Gastroesophageal sphincter (tissue), 3 donors: ENCODE measurements around the gene TRMU.

Experiments
- POLR2A ChIP-seq, 2 donors: fragments of 450-650 bp; IDR thresholded peaks; one replicate each; pipeline ENCODE4 v1.6.1; 2017; ENCODE audit warnings: antibody characterized with exemption in 2 of 2, mild to moderate bottlenecking in 2 of 2, moderate library complexity in 1 of 2
- POLR2AphosphoS5 ChIP-seq: sonication (generic); formaldehyde crosslinking; IDR thresholded peaks from one replicate; pipeline ENCODE4 v1.6.1; 2017; ENCODE audit warnings: antibody characterized with exemption
- TF ChIP-seq, protein P1 (sequence below), 4 experiments: fragments of 200-600 bp in 2 of 4; fragments of 450-650 bp in 2 of 4; sonication (generic) in 1 of 4; IDR thresholded peaks; one replicate each; pipeline ENCODE4 v1.5.1; 2017 to 2019; ENCODE audit warnings: antibody characterized with exemption in 4 of 4, mild to moderate bottlenecking in 2 of 4, moderate library complexity in 2 of 4

GRCh38 chr22:46381731-46382130 lies 46.2 kb downstream of the TRMU start:
- TF ChIP-seq, protein P1, sequence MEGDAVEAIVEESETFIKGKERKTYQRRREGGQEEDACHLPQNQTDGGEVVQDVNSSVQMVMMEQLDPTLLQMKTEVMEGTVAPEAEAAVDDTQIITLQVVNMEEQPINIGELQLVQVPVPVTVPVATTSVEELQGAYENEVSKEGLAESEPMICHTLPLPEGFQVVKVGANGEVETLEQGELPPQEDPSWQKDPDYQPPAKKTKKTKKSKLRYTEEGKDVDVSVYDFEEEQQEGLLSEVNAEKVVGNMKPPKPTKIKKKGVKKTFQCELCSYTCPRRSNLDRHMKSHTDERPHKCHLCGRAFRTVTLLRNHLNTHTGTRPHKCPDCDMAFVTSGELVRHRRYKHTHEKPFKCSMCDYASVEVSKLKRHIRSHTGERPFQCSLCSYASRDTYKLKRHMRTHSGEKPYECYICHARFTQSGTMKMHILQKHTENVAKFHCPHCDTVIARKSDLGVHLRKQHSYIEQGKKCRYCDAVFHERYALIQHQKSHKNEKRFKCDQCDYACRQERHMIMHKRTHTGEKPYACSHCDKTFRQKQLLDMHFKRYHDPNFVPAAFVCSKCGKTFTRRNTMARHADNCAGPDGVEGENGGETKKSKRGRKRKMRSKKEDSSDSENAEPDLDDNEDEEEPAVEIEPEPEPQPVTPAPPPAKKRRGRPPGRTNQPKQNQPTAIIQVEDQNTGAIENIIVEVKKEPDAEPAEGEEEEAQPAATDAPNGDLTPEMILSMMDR (IDR thresholded peaks at IDR 0.05) = no peak
- TF ChIP-seq POLR2A (IDR thresholded peaks at IDR 0.05) (no peak), POLR2AphosphoS5 (no peak)
